OCI-LY1 (cell line): Measurements from ENCODE around the gene DCTD.

Source experiments
- CTCF ChIP-seq: fragments of 200-600 bp; sonication (generic), shearing (Covaris generic); IDR thresholded peaks from 2 replicates; pipeline ENCODE4 v1.5.1; 2017; ENCODE audit warnings: mild to moderate bottlenecking, antibody characterized with exemption, low read length, moderate library complexity, mixed read lengths
- EZH2 ChIP-seq: fragments of 200-600 bp; sonication (generic), shearing (Covaris generic); IDR thresholded peaks from 2 replicates; pipeline ENCODE4 v1.8.0; 2017; ENCODE audit warnings: borderline replicate concordance, mixed run types, mild to moderate bottlenecking, antibody characterized with exemption, low read length, moderate library complexity, mixed read lengths

- TF ChIP-seq CTCF: no peak
- no peak for TF ChIP-seq EZH2
Observed at GRCh38 chr4:182927505-182927904, 10.3 kb upstream of the DCTD start.
